ENCODE results near the gene ELOA. TPM values are rescaled to one million over a fixed set of nuclear protein-coding genes. Genes with fewer than 3 reads are reported as not detected.

Gene ELOA
- total RNA-seq, 2 donors from 2014 or later: 33.3 to 42.4 TPM

- H3K27me3 Mint-ChIP-seq (ENCODE audit: insufficient read depth): no peaks in the 10 kb centered on the region
- no peaks in the 10 kb centered on the region for H3K27me3 ChIP-seq (ENCODE audit: control insufficient read depth, insufficient read depth, low read length, poor library complexity, severe bottlenecking)
- H3K4me3 Mint-ChIP-seq: no peak overlapping the region
- WGBS, 2 experiments (ENCODE audit: insufficient coverage in 1 of 2, insufficient read length in 1 of 2): 66 to 79% methylated on average over 3 of the region's 3 CpGs
- H3K27ac ChIP-seq (ENCODE audit: low read depth, low read length): no peak overlapping the region
- TF ChIP-seq, protein P1, sequence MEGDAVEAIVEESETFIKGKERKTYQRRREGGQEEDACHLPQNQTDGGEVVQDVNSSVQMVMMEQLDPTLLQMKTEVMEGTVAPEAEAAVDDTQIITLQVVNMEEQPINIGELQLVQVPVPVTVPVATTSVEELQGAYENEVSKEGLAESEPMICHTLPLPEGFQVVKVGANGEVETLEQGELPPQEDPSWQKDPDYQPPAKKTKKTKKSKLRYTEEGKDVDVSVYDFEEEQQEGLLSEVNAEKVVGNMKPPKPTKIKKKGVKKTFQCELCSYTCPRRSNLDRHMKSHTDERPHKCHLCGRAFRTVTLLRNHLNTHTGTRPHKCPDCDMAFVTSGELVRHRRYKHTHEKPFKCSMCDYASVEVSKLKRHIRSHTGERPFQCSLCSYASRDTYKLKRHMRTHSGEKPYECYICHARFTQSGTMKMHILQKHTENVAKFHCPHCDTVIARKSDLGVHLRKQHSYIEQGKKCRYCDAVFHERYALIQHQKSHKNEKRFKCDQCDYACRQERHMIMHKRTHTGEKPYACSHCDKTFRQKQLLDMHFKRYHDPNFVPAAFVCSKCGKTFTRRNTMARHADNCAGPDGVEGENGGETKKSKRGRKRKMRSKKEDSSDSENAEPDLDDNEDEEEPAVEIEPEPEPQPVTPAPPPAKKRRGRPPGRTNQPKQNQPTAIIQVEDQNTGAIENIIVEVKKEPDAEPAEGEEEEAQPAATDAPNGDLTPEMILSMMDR (conservative IDR thresholded peaks at IDR 0.05): peak; percentile 88
- no peak overlapping the region for H3K9ac ChIP-seq (ENCODE audit: extremely low read depth, low read length, poor library complexity, severe bottlenecking)
- H3K9me3 ChIP-seq (ENCODE audit: control insufficient read depth, low read length): no peaks in the 10 kb centered on the region
- peaks cover 24% of the 10 kb centered on the region for H3K36me3 Mint-ChIP-seq (ENCODE audit: low read depth)
- H3K27ac Mint-ChIP-seq: no peak overlapping the region
- H3K36me3 ChIP-seq (ENCODE audit: control insufficient read depth, insufficient read depth, low read length): peaks cover 9% of the 10 kb centered on the region
- H3K4me3 ChIP-seq (ENCODE audit: low read length): no peak overlapping the region
- no peaks in the 10 kb centered on the region for H3K9me3 Mint-ChIP-seq
- H3K4me1 Mint-ChIP-seq: peaks cover 2% of the 10 kb centered on the region
- peak; percentile 91 for DNase-seq
- H3K4me1 ChIP-seq (ENCODE audit: control insufficient read depth, insufficient read depth, low read length): no peaks in the 10 kb centered on the region
Observed at GRCh38 chr1:23810818-23811540, 67.7 kb downstream of the ELOA start.

Other genes with a start within 250 kb of the ELOA start
- 1 to 10 TPM; 7.3 to 9.8 TPM for gene E2F2, start 212.2 kb upstream of the ELOA start, total RNA-seq
- 100 to 1,000 TPM; 281 to 338 TPM for gene ID3, start 184.0 kb upstream of the ELOA start, total RNA-seq
- 1,000 to 10,000 TPM; 1,338 to 1,473 TPM for gene RPL11, start 51.7 kb upstream of the ELOA start, total RNA-seq
- gene PITHD1, start 34.9 kb downstream of the ELOA start, total RNA-seq: 10 to 100 TPM; 62.5 to 71.3 TPM
- gene LYPLA2, start 47.7 kb downstream of the ELOA start, total RNA-seq: 100 to 1,000 TPM; 103 to 107 TPM
- gene GALE, start 57.3 kb downstream of the ELOA start, total RNA-seq: 10 to 100 TPM; 60.4 to 66.0 TPM
- 10 to 100 TPM; 24.0 to 41.7 TPM for gene HMGCL, start 82.0 kb downstream of the ELOA start, total RNA-seq
- 10 to 100 TPM in 1 of 2 donors, 1 to 10 TPM in 1; 9.7 to 14.0 TPM for gene FUCA1, start 124.8 kb downstream of the ELOA start, total RNA-seq
- not detected for gene CNR2, start 169.9 kb downstream of the ELOA start, total RNA-seq
- 100 to 1,000 TPM; 107 to 108 TPM for gene PNRC2, start 216.4 kb downstream of the ELOA start, total RNA-seq
- 100 to 1,000 TPM; 162 to 170 TPM for gene SRSF10, start 236.9 kb downstream of the ELOA start, total RNA-seq

All from endodermal cell (in vitro differentiated cells).